ENCODE data around the gene UQCRH. TPM values are rescaled to one million over a fixed set of nuclear protein-coding genes. Genes with fewer than 3 reads are reported as not detected.
"Not testable (repeated sequence)": the region's sequence is repeated elsewhere in the genome, so short reads cannot be mapped to it uniquely, and the experiment has no call there.

Gene UQCRH
- total RNA-seq, 1 donor from 2014 or later = 145 TPM

DNA sequence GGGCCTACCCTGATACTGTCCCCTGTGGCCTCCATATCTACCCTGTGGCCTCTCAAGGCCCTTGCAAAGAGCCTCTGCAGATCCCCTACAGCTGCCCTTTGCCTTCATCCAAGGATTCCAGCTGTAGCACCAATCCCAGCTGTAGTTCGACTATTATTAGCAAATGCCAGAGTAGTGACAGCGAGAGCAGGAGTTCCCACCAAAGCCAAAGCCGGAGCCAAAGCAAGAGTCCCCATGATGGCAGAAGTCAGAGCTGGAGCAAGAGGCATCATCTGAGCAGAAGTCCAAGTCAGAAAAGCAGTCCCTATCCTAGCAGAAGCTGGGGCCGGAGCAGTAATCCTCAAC lies 39.8 kb downstream of the UQCRH start:
- ATAC-seq (no peak), DNase-seq (no peak)
- H3K27ac ChIP-seq = no peak overlapping the region
- H3K4me3 ChIP-seq = no peak overlapping the region
- intact Hi-C loops (cut with DNase I) = no loop called here
- H3K9me3 ChIP-seq = no peaks in the 10 kb centered on the region
- H3K27me3 ChIP-seq = no peaks in the 10 kb centered on the region
- peaks cover 16% of the 10 kb centered on the region for H3K4me1 ChIP-seq
- TF ChIP-seq, protein P1, sequence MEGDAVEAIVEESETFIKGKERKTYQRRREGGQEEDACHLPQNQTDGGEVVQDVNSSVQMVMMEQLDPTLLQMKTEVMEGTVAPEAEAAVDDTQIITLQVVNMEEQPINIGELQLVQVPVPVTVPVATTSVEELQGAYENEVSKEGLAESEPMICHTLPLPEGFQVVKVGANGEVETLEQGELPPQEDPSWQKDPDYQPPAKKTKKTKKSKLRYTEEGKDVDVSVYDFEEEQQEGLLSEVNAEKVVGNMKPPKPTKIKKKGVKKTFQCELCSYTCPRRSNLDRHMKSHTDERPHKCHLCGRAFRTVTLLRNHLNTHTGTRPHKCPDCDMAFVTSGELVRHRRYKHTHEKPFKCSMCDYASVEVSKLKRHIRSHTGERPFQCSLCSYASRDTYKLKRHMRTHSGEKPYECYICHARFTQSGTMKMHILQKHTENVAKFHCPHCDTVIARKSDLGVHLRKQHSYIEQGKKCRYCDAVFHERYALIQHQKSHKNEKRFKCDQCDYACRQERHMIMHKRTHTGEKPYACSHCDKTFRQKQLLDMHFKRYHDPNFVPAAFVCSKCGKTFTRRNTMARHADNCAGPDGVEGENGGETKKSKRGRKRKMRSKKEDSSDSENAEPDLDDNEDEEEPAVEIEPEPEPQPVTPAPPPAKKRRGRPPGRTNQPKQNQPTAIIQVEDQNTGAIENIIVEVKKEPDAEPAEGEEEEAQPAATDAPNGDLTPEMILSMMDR (IDR thresholded peaks at IDR 0.05) = no peak
- H3K36me3 ChIP-seq = peaks cover 45% of the 10 kb centered on the region

DNA sequence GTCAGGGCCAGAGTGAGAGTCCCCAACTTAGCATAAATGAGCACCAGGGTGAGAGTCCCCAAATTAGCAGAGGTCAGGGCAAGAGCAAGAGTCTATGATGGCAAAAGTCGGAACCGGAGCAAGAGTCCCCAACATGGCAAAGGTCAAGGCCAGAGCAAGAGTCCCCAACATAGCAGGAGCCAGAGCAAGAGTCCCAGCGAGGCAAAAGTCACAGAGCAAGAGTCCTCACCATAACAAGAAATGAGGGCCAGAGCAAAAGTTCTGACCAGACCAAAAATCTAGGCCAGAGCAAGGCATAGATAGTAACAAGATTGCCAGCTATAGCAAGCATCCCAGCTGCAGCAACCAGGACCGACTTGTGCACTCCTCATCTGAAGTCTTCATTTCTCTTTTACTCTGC lies 40.2 kb downstream of the UQCRH start:
- no peak for ATAC-seq
- peaks cover 47% of the 10 kb centered on the region for H3K36me3 ChIP-seq
- no peak for DNase-seq
- TF ChIP-seq, protein P1 (IDR thresholded peaks at IDR 0.05) = no peak
- H3K4me3 ChIP-seq = no peak overlapping the region
- H3K9me3 ChIP-seq = no peaks in the 10 kb centered on the region
- H3K27me3 ChIP-seq = no peaks in the 10 kb centered on the region
- intact Hi-C loops (cut with DNase I) = no loop called here
- no peak overlapping the region for H3K27ac ChIP-seq
- peaks cover 16% of the 10 kb centered on the region for H3K4me1 ChIP-seq

DNA sequence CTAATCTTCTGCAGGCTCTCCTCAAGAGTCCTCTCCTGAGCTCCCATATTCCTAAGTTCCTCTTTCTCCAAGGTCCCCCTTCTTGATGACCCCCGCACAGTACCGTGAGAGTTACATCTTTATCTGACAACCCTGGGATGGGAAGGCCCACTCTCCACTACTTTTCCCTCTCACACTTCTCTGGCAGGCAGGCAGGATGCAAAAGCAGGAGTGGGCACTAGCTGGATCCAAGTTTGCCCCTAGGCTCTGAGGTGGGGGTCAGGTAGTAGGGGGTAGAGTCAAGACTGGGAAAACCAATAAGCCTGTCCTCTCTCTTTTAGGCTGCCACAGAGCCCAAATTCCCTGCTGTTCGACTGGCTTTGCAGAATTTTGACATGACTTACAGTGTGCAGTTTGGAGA lies 41.0 kb downstream of the UQCRH start:
- intact Hi-C loops (cut with DNase I) = no loop called here
- DNase-seq = no peak
- Histone ChIP-seq H3K4me3 (no peak overlapping the region), H3K36me3 (peaks cover 55% of the 10 kb centered on the region), H3K27me3 (no peaks in the 10 kb centered on the region), H3K9me3 (no peaks in the 10 kb centered on the region), H3K4me1 (peaks cover 14% of the 10 kb centered on the region), H3K27ac (no peak overlapping the region)
- TF ChIP-seq, protein P1 (IDR thresholded peaks at IDR 0.05) = no peak
- ATAC-seq = no peak

DNA sequence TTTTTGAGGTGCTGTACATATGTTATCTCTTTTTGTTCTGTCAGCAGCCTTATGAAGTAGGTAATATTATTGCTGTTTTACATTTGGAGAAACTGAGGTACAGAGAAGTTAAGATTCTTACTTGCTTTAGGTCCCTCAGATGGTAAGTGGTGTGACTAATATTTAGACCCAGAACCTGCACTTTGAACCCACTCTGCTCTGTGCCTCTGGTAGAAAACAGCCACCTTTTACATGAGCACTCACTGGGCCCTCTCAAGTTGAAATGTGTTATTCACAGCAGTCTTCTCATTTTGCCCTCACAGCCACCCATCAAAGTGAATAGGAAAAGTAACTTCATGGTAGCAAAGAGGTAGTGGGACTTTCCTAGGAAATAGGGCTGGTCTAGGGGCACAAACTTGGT lies 41.8 kb downstream of the UQCRH start:
- no peaks in the 10 kb centered on the region for H3K27me3 ChIP-seq
- no peak overlapping the region for H3K27ac ChIP-seq
- peaks cover 11% of the 10 kb centered on the region for H3K4me1 ChIP-seq
- no peak for DNase-seq
- H3K4me3 ChIP-seq = no peak overlapping the region
- intact Hi-C loops (cut with DNase I) = no loop called here
- ATAC-seq = no peak
- TF ChIP-seq, protein P1 (IDR thresholded peaks at IDR 0.05) = no peak
- H3K36me3 ChIP-seq = peaks cover 63% of the 10 kb centered on the region
- H3K9me3 ChIP-seq = no peaks in the 10 kb centered on the region

DNA sequence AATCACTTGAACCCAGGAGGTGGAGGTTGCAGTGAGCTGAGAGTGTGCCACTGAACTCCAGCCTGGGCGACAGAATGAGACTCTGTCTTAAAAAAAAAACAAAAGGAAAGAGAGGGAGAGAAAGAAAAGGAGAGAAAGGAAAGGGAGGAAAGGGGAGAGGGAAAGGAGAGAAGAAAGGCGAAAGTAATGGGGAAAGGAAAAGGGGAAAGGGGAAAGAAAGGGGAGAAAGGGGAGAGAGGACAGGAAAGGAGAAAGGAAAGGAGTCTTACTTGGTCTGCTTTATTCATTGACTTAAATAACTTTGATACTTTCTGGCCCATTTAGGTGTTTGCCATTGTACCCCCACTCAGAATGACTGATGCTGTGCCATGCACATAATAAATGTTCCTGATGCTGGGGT lies 48.9 kb downstream of the UQCRH start:
- ATAC-seq (no peak), DNase-seq (no peak)
- H3K9me3 ChIP-seq = no peaks in the 10 kb centered on the region
- intact Hi-C loops (cut with DNase I) = no loop called here
- H3K4me3 ChIP-seq = no peak overlapping the region
- no peak overlapping the region for H3K27ac ChIP-seq
- TF ChIP-seq, protein P1 (IDR thresholded peaks at IDR 0.05) = no peak
- H3K36me3 ChIP-seq = peaks cover 97% of the 10 kb centered on the region
- no peaks in the 10 kb centered on the region for H3K27me3 ChIP-seq
- H3K4me1 ChIP-seq = peaks cover 3% of the 10 kb centered on the region

DNA sequence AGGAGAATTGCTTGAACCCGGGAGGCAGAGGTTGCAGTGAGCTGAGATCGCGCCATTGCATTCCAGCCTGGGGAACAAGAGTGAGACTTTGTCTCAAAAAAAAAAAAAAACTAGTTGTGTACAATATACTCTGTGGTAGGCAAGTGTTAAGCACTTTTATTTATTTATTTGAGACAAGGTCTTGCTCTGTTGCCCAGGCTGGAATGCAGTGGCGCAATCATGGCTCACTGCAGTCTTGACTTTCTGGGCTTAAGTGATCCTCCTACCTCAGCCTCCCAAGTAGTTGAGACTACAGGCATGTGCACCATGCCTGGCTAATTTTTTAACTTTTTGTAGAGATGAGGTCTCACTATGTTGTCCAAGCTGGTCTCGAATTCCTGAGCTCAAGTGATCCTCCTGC lies 52.4 kb downstream of the UQCRH start:
- H3K9me3 ChIP-seq; DNase-seq; H3K27me3 ChIP-seq; ATAC-seq; H3K4me3 ChIP-seq; H3K27ac ChIP-seq; intact Hi-C loops (cut with DNase I); H3K4me1 ChIP-seq: not testable (repeated sequence)
- H3K36me3 ChIP-seq = peaks cover 96% of the 10 kb centered on the region

Measured in upper lobe of right lung (tissue), 1 donor.